ENCODE measurements around the gene SRXN1.

SRXN1 gene

GRCh38 chr20:653110-653589 is at the start of gene SRXN1 (continued):
- TF ChIP-seq ZNF292 (tag by site-specific recombination; IDR thresholded peaks at IDR 0.05; ENCODE audit: borderline replicate concordance, low read depth) (no peak), SCRT1 (tag by site-specific recombination; IDR thresholded peaks at IDR 0.05; ENCODE audit: borderline replicate concordance) (no peak), ZSCAN16 (tag by site-specific recombination; IDR thresholded peaks at IDR 0.05) (no peak)

GRCh38 chr20:701401-702129 is 48.6 kb upstream of the SRXN1 start:
- H3K4me1 ChIP-seq (ENCODE audit: control insufficient read depth, insufficient read depth, low read length), result no peaks in the 10 kb centered on the region
- H3K9me3 ChIP-seq (ENCODE audit: control insufficient read depth, insufficient read depth, low read depth, low read length), result no peaks in the 10 kb centered on the region
- no peaks in the 10 kb centered on the region for H3K36me3 ChIP-seq (ENCODE audit: control insufficient read depth in 2 of 2, insufficient read depth in 1 of 2, low read length in 2 of 2)
- CTCF ChIA-PET, result interaction anchor here (0.6 to 1.0 kb wide), 2 partner anchors 29 to 55 kb away, joined by 3 read pairs; no protein-coding TSS in a partner anchor
- TF ChIP-seq ZSCAN5A (tag by site-specific recombination; IDR thresholded peaks at IDR 0.05) (no peak), ZNF48 (tag by site-specific recombination; IDR thresholded peaks at IDR 0.05) (no peak), ZNF654 (tag by site-specific recombination; IDR thresholded peaks at IDR 0.05; ENCODE audit: low read depth) (no peak), ZSCAN23 (tag by site-specific recombination; IDR thresholded peaks at IDR 0.05) (no peak)
- POLR2A ChIA-PET, result no interaction called here
- no peak overlapping the region for H3K27ac ChIP-seq (ENCODE audit: extremely low read depth, low read depth, low read length)
- no peak overlapping the region for H3K4me3 ChIP-seq (ENCODE audit: low read depth, low read length)

GRCh38 chr20:699811-700338 is 46.9 kb upstream of the SRXN1 start:
- Histone ChIP-seq H3K36me3 (ENCODE audit: control insufficient read depth in 2 of 2, insufficient read depth in 1 of 2, low read length in 2 of 2) (no peaks in the 10 kb centered on the region), H3K27ac (ENCODE audit: extremely low read depth, low read depth, low read length) (no peak overlapping the region), H3K4me1 (ENCODE audit: control insufficient read depth, insufficient read depth, low read length) (no peaks in the 10 kb centered on the region), H3K9me3 (ENCODE audit: control insufficient read depth, insufficient read depth, low read depth, low read length) (no peaks in the 10 kb centered on the region), H3K4me3 (ENCODE audit: low read depth, low read length) (no peak overlapping the region)
- CTCF ChIA-PET, result interaction anchor here (0.5 to 1.0 kb wide), 3 partner anchors 37 to 40 kb away, joined by 3 read pairs; no protein-coding TSS in a partner anchor
- POLR2A ChIA-PET, result interaction anchor here (0.7 kb wide), 1 partner anchor 33 kb away, joined by 3 read pairs; no protein-coding TSS in a partner anchor
- TF ChIP-seq FEZF1 (tag by site-specific recombination; IDR thresholded peaks at IDR 0.05) (no peak), OSR2 (tag by site-specific recombination; IDR thresholded peaks at IDR 0.05) (no peak), MEIS1 (CRISPR knock-in tag; IDR thresholded peaks at IDR 0.05; ENCODE audit: borderline replicate concordance) (no peak), ZNF513 (tag by site-specific recombination; IDR thresholded peaks at IDR 0.05) (no peak), ZFHX2 (tag by site-specific recombination; conservative IDR thresholded peaks at IDR 0.05) (peak; percentile 36; the same call in 1 of the 2 replicates), ZNF37A (tag by site-specific recombination; IDR thresholded peaks at IDR 0.05) (no peak)

- Histone ChIP-seq H3K36me3 (ENCODE audit: control insufficient read depth in 2 of 2, insufficient read depth in 1 of 2, low read length in 2 of 2) (no peaks in the 10 kb centered on the region), H3K9me3 (ENCODE audit: control insufficient read depth, insufficient read depth, low read depth, low read length) (no peaks in the 10 kb centered on the region), H3K27ac (ENCODE audit: extremely low read depth, low read depth, low read length) (no peak overlapping the region), H3K4me3 (ENCODE audit: low read depth, low read length) (no peak overlapping the region), H3K4me1 (ENCODE audit: control insufficient read depth, insufficient read depth, low read length) (no peaks in the 10 kb centered on the region)
- CTCF ChIA-PET, result interaction anchor here (0.8 kb wide), 1 partner anchor 31 kb away, joined by 3 read pairs; no protein-coding TSS in a partner anchor
- TF ChIP-seq ZNF530 (tag by site-specific recombination; IDR thresholded peaks at IDR 0.05; ENCODE audit: low read depth), result no peak
- TF ChIP-seq KLF1 (tag by site-specific recombination; IDR thresholded peaks at IDR 0.05), result no peak
- TF ChIP-seq ZNF311 (tag by site-specific recombination; IDR thresholded peaks at IDR 0.05; ENCODE audit: borderline replicate concordance), result no peak
- TF ChIP-seq SP2 (tag by site-specific recombination; IDR thresholded peaks at IDR 0.05), result no peak
- no peak for TF ChIP-seq ZIC2 (tag by site-specific recombination; IDR thresholded peaks at IDR 0.05)
- POLR2A ChIA-PET, result no interaction called here
These were observed 46.3 kb upstream of the SRXN1 start for GRCh38 chr20:699342-699741.

Measured in HEK293 (cell line).